ENCODE results near the gene OR14I1.
"Not testable (repeated sequence)": the region's sequence is repeated elsewhere in the genome, so short reads cannot be mapped to it uniquely, and the experiment has no call there.

The OR14I1 gene

GRCh38 chr1:248695451-248696132 is 7.0 kb downstream of the OR14I1 start:
- Histone ChIP-seq H4K20me1 (no peaks in the 10 kb centered on the region), H3K4me1 (peaks cover 20% of the 10 kb centered on the region), H3K4me2 (peak overlapping the region; percentile 75; the same call in 1 of the 2 replicates), H3K4me3 (no peak overlapping the region), H3K36me3 (no peaks in the 10 kb centered on the region), H3K27me3 (no peaks in the 10 kb centered on the region), H3K27ac (peak overlapping the region; percentile 50; the same call in 1 of the 2 replicates), H3K9me3 (peaks cover 16% of the 10 kb centered on the region), H3K9ac (no peak overlapping the region)
- no peak for TF ChIP-seq Cebpa-rat (IDR thresholded peaks at IDR 0.05)

- TF ChIP-seq Cebpa-rat (IDR thresholded peaks at IDR 0.05): no peak
- no peaks in the 10 kb centered on the region for H4K20me1 ChIP-seq
- H3K36me3 ChIP-seq: no peaks in the 10 kb centered on the region
- no peak overlapping the region for H3K9ac ChIP-seq
- no peaks in the 10 kb centered on the region for H3K27me3 ChIP-seq
- H3K4me1 ChIP-seq: peaks cover 18% of the 10 kb centered on the region
- H3K9me3 ChIP-seq: peaks cover 26% of the 10 kb centered on the region
- H3K4me2 ChIP-seq: no peak overlapping the region
- H3K27ac ChIP-seq: no peak overlapping the region
- no peak overlapping the region for H3K4me3 ChIP-seq
Measured at GRCh38 chr1:248691567-248692155, 10.9 kb downstream of the OR14I1 start.

GRCh38 chr1:248688527-248689298 is 13.9 kb downstream of the OR14I1 start:
- no peaks in the 10 kb centered on the region for H3K36me3 ChIP-seq
- H4K20me1 ChIP-seq: no peaks in the 10 kb centered on the region
- peaks cover 9% of the 10 kb centered on the region for H3K4me1 ChIP-seq
- peak overlapping the region; percentile 15; the same call in 1 of the 2 replicates for H3K4me2 ChIP-seq
- H3K27me3 ChIP-seq: no peaks in the 10 kb centered on the region
- no peak overlapping the region for H3K27ac ChIP-seq
- H3K9me3 ChIP-seq: peaks cover 26% of the 10 kb centered on the region
- TF ChIP-seq Cebpa-rat (IDR thresholded peaks at IDR 0.05): no peak
- no peak overlapping the region for H3K9ac ChIP-seq
- no peak overlapping the region for H3K4me3 ChIP-seq

- peaks cover 9% of the 10 kb centered on the region for H3K4me1 ChIP-seq
- peaks cover 20% of the 10 kb centered on the region for H3K9me3 ChIP-seq
- H3K27ac ChIP-seq: no peak overlapping the region
- no peak for TF ChIP-seq Cebpa-rat (IDR thresholded peaks at IDR 0.05)
- no peaks in the 10 kb centered on the region for H4K20me1 ChIP-seq
- H3K4me3 ChIP-seq: no peak overlapping the region
- H3K9ac ChIP-seq: no peak overlapping the region
- H3K36me3 ChIP-seq: no peaks in the 10 kb centered on the region
- H3K4me2 ChIP-seq: no peak overlapping the region
- H3K27me3 ChIP-seq: no peaks in the 10 kb centered on the region
Measured at GRCh38 chr1:248686815-248687214, 15.8 kb downstream of the OR14I1 start.

GRCh38 chr1:248681651-248682050 is 20.9 kb downstream of the OR14I1 start:
- Histone ChIP-seq H4K20me1 (no peaks in the 10 kb centered on the region), H3K36me3 (no peaks in the 10 kb centered on the region), H3K4me3 (no peak overlapping the region), H3K27ac (no peak overlapping the region), H3K9ac (no peak overlapping the region), H3K4me2 (no peak overlapping the region), H3K27me3 (no peaks in the 10 kb centered on the region), H3K9me3 (no peaks in the 10 kb centered on the region), H3K4me1 (no peaks in the 10 kb centered on the region)
- TF ChIP-seq Cebpa-rat (IDR thresholded peaks at IDR 0.05): no peak

- no peak overlapping the region for H3K9ac ChIP-seq
- no peak overlapping the region for H3K27ac ChIP-seq
- no peaks in the 10 kb centered on the region for H3K27me3 ChIP-seq
- no peak for TF ChIP-seq Cebpa-rat (IDR thresholded peaks at IDR 0.05)
- H3K4me1 ChIP-seq: no peaks in the 10 kb centered on the region
- H3K36me3 ChIP-seq: no peaks in the 10 kb centered on the region
- H4K20me1 ChIP-seq: no peaks in the 10 kb centered on the region
- no peak overlapping the region for H3K4me3 ChIP-seq
- peaks cover 32% of the 10 kb centered on the region for H3K9me3 ChIP-seq
- H3K4me2 ChIP-seq: no peak overlapping the region
Measured at GRCh38 chr1:248670003-248670402, 32.6 kb downstream of the OR14I1 start.

- H3K27me3 ChIP-seq, H3K9me3 ChIP-seq, H3K4me3 ChIP-seq, H3K36me3 ChIP-seq, H3K27ac ChIP-seq, H4K20me1 ChIP-seq, H3K4me2 ChIP-seq, H3K4me1 ChIP-seq, H3K9ac ChIP-seq: not testable (repeated sequence)
Measured at GRCh38 chr1:248663453-248664328, 38.9 kb downstream of the OR14I1 start.

- H3K9me3 ChIP-seq, H4K20me1 ChIP-seq, H3K27ac ChIP-seq, H3K27me3 ChIP-seq, H3K4me2 ChIP-seq, H3K4me1 ChIP-seq, H3K36me3 ChIP-seq, H3K9ac ChIP-seq, H3K4me3 ChIP-seq: not testable (repeated sequence)
Measured at GRCh38 chr1:248656797-248657196, 45.8 kb downstream of the OR14I1 start.

- not testable (repeated sequence) for H4K20me1 ChIP-seq, H3K9ac ChIP-seq, H3K9me3 ChIP-seq, H3K4me3 ChIP-seq, H3K27me3 ChIP-seq, H3K4me1 ChIP-seq, H3K4me2 ChIP-seq, H3K36me3 ChIP-seq, H3K27ac ChIP-seq
Measured at GRCh38 chr1:248655354-248655753, 47.2 kb downstream of the OR14I1 start, which contains the start of gene OR2T27. OR2T27 (minus strand) TSS chr1:248655528; CDS start chr1:248650884, 4,644 bp downstream.
